Endothelial cell of umbilical vein (primary cell): Measurements from ENCODE around the gene OSBPL1A. TPM values are rescaled to one million over a fixed set of nuclear protein-coding genes. Genes with fewer than 3 reads are reported as not detected.

Source experiments
- BruUV-seq: library from RNA; stranded (reverse); fragments of 400-500 nt; replicated peaks from 2 replicates; lab custom pipeline; 2021; lab: Mats Ljungman, UMichigan
- CTCF ChIA-PET: fragments of 300-600, 350-600 bp; sonication (Branson Sonifier 250); formaldehyde crosslinking; loops from one replicate; lab custom pipeline; 2021; ENCODE audit warnings: antibody characterized with exemption, inconsistent platforms; lab: Charles Lee
- POLR2A ChIA-PET: fragments of 300-600, 350-600 bp; sonication (Branson Sonifier 250); formaldehyde crosslinking; loops from one replicate; lab custom pipeline; 2021; ENCODE audit warnings: antibody characterized with exemption, inconsistent platforms; lab: Charles Lee
- DNase-seq: peaks from one replicate; pipeline ENCODE4 v3.0.0-alpha.2; 2011; ENCODE audit warnings: low read depth, low spot score
- FAIRE-seq: peaks from 2 replicates; lab custom pipeline; 2011; peaks lifted over from hg19 to GRCh38; lab: Jason Lieb, UNC
- H2AFZ ChIP-seq: 2 replicates; pipeline ENCODE4 v1.6.0; 2012; ENCODE audit warnings: low read depth, low read length, control low read depth, inconsistent platforms
- H3K27ac ChIP-seq: 2 replicates; pipeline ENCODE4 v1.5.1; 2011; ENCODE audit warnings: low read depth, mild to moderate bottlenecking, control low read depth, low read length, moderate library complexity; ENCODE audit not compliant: insufficient read depth
- H3K27me3 ChIP-seq, 2 experiments: 2 replicates each; pipeline versions ENCODE4 v1.6.0 to v1.6.1; 2011; ENCODE audit warnings: low read length in 2 of 2, mixed read lengths in 1 of 2; ENCODE audit not compliant: control insufficient read depth in 2 of 2, insufficient read depth in 2 of 2
- H3K36me3 ChIP-seq, 2 experiments: 2 replicates in 1 of 2; 3 replicates in 1 of 2; pipeline ENCODE4 v1.5.1; 2011; ENCODE audit warnings: low read length in 2 of 2, mild to moderate bottlenecking in 1 of 2, moderate library complexity in 1 of 2; ENCODE audit not compliant: control insufficient read depth in 2 of 2, insufficient read depth in 2 of 2; ENCODE audit errors: extremely low read depth in 1 of 2
- H3K4me1 ChIP-seq: 3 replicates; pipeline ENCODE4 v1.5.1; 2011; ENCODE audit warnings: mild to moderate bottlenecking, low read length; ENCODE audit not compliant: control insufficient read depth, insufficient read depth; ENCODE audit errors: extremely low read depth
- H3K4me2 ChIP-seq: 2 replicates; pipeline ENCODE4 v1.6.1; 2011; ENCODE audit warnings: low read length, control low read depth, mixed read lengths; ENCODE audit not compliant: insufficient read depth
- H3K4me3 ChIP-seq, 3 experiments: fragments of 200-600 bp in 1 of 3; sonication (generic), shearing (Covaris generic) in 1 of 3; replicated peaks in 1 of 3; 2 replicates each; pipeline ENCODE4 v1.5.1; 2011 to 2016; ENCODE audit warnings: control low read depth in 3 of 3, low read length in 3 of 3, mild to moderate bottlenecking in 2 of 3, inconsistent platforms in 1 of 3, low read depth in 1 of 3, moderate library complexity in 1 of 3; ENCODE audit not compliant: insufficient read depth in 1 of 3
- H3K79me2 ChIP-seq: 2 replicates; pipeline ENCODE4 v1.6.0; 2012; ENCODE audit warnings: low read length, inconsistent platforms; ENCODE audit not compliant: control insufficient read depth, insufficient read depth
- H3K9ac ChIP-seq: replicated peaks from 2 replicates; pipeline ENCODE3; 2011; ENCODE audit warnings: low read length, control low read depth; ENCODE audit not compliant: insufficient read depth; ENCODE audit errors: extremely low read depth
- H3K9me1 ChIP-seq: replicated peaks from 3 replicates; pipeline ENCODE4 v1.6.0; 2011; ENCODE audit warnings: mild to moderate bottlenecking, low read length; ENCODE audit not compliant: control insufficient read depth, insufficient read depth; ENCODE audit errors: extremely low read depth
- H3K9me3 ChIP-seq: replicated peaks from 2 replicates; pipeline ENCODE4 v1.5.1; 2012; ENCODE audit warnings: low read length, inconsistent platforms; ENCODE audit not compliant: control insufficient read depth, insufficient read depth
- H4K20me1 ChIP-seq: replicated peaks from 2 replicates; pipeline ENCODE3; 2011; ENCODE audit warnings: mild to moderate bottlenecking, low read length; ENCODE audit not compliant: control insufficient read depth, insufficient read depth; ENCODE audit errors: extremely low read depth
- CTCF ChIP-seq, 2 donors: IDR thresholded peaks; 1 replicate in 1 of 2; 2 replicates in 1 of 2; pipeline ENCODE4 v1.5.1; 2011; ENCODE audit warnings: low read length in 2 of 2, mild to moderate bottlenecking in 2 of 2, moderate library complexity in 2 of 2, control low read depth in 1 of 2, inconsistent platforms in 1 of 2, low read depth in 1 of 2; ENCODE audit not compliant: insufficient read depth in 1 of 2; ENCODE audit errors: extremely low read depth in 1 of 2
- EZH2 ChIP-seq: IDR thresholded peaks from 2 replicates; pipeline ENCODE4 v1.6.1; 2012; ENCODE audit warnings: borderline replicate concordance, low read depth, mild to moderate bottlenecking, moderate library complexity, low read length, inconsistent platforms; ENCODE audit not compliant: severe bottlenecking
- FOS ChIP-seq: IDR thresholded peaks from 2 replicates; pipeline ENCODE4 v1.6.1; 2011; ENCODE audit warnings: mild to moderate bottlenecking, low read length, moderate library complexity, borderline replicate concordance; ENCODE audit not compliant: insufficient read depth
- GATA2 ChIP-seq: IDR thresholded peaks from 2 replicates; pipeline ENCODE4 v1.7.0; 2011; ENCODE audit warnings: low read depth, mild to moderate bottlenecking, moderate library complexity, mixed read lengths, low read length; ENCODE audit not compliant: insufficient read length, insufficient read depth
- JUN ChIP-seq: IDR thresholded peaks from 2 replicates; pipeline ENCODE4 v1.6.1; 2011; ENCODE audit warnings: borderline replicate concordance, low read depth; ENCODE audit not compliant: insufficient read length, insufficient read depth
- MAX ChIP-seq: IDR thresholded peaks from 2 replicates; pipeline ENCODE4 v1.6.1; 2011; ENCODE audit not compliant: insufficient read depth, insufficient read length
- MYC ChIP-seq: IDR thresholded peaks from one replicate; pipeline ENCODE4 v1.6.1; 2011; ENCODE audit warnings: mild to moderate bottlenecking, low read depth, low read length
- POLR2A ChIP-seq: IDR thresholded peaks from 2 replicates; pipeline ENCODE4 v1.6.1; 2012; ENCODE audit warnings: low read depth, mild to moderate bottlenecking, control low read depth, low read length
- POLR2AphosphoS5 ChIP-seq: IDR thresholded peaks from 2 replicates; pipeline ENCODE4 v1.6.1; 2012; ENCODE audit warnings: low read depth, mild to moderate bottlenecking, control low read depth, low read length, moderate library complexity; ENCODE audit not compliant: insufficient read depth
- dilution Hi-C: fragments of 300-500 bp; cut with MboI; formaldehyde crosslinking; loops from one replicate; pipeline ENCODE4 v1.15.0; 2019; ENCODE audit warnings: low sequenced_read_pairs; ENCODE audit not compliant: extremely low pct_ligation_motif_present
- intact Hi-C: fragments of 100-400 bp; cut with micrococcal nuclease; formaldehyde crosslinking; loops from one replicate; pipeline ENCODE4 v1.10.0; 2022
- polyA plus RNA-seq, 4 experiments: library from polyadenylated mRNA; depleted of rRNA in 3 of 4; stranded (reverse) in 3 of 4; unstranded in 1 of 4; fragments of >200 nt; gene quantifications; 2 replicates each; pipeline versions ENCODE4 v1.2.1 to v1.2.3, GENCODE V29; 2011 to 2012; ENCODE audit warnings: missing spikeins in 1 of 4
- total RNA-seq: library from RNA; stranded (reverse); gene quantifications from 2 replicates; pipeline ENCODE4 v1.2.3, GENCODE V29; 2021

Gene OSBPL1A
- total and polyA plus RNA-seq, 2 donors (not counting 3 experiments of a cell fraction or from before 2014, with no cell fraction given) = 6.4 to 16.5 TPM

- Histone ChIP-seq H3K4me2 (no peak overlapping the region), H3K9me1 (peaks cover 2% of the 10 kb centered on the region), H3K9ac (no peak overlapping the region), H2AFZ (no peak overlapping the region), H3K79me2 (no peaks in the 10 kb centered on the region), H3K4me1 (no peaks in the 10 kb centered on the region), H4K20me1 (no peaks in the 10 kb centered on the region), H3K9me3 (no peaks in the 10 kb centered on the region), H3K27ac (no peak overlapping the region), H3K36me3 (no peaks in the 10 kb centered on the region), H3K4me3 (no peak overlapping the region), H3K27me3 (no peaks in the 10 kb centered on the region)
- TF ChIP-seq POLR2A = no peak
- no peak for TF ChIP-seq MYC
- no peak for TF ChIP-seq EZH2
- TF ChIP-seq MAX = no peak
- no peak for TF ChIP-seq POLR2AphosphoS5
- no peak for TF ChIP-seq JUN
- TF ChIP-seq GATA2 = no peak
- no peak for TF ChIP-seq CTCF (IDR thresholded peaks at IDR 0.05; ENCODE audit: extremely low read depth in 1 of 2, insufficient read depth in 1 of 2, low read depth in 1 of 2, low read length in 2 of 2)
- no peak for TF ChIP-seq FOS
- dilution Hi-C loops = no loop called here
- POLR2A ChIA-PET = no interaction called here
- intact Hi-C loops = no loop called here
- BruUV-seq = no TSS peak
- CTCF ChIA-PET = interaction anchor here (1.2 to 4.9 kb wide), 3 partner anchors 28 to 227 kb away, joined by 3 to 19 read pairs (median 4); no protein-coding TSS in a partner anchor
- FAIRE-seq = no peak
- DNase-seq = no peak
Observed at GRCh38 chr18:24262087-24262486, 135.5 kb downstream of the OSBPL1A start.
